Endothelial cell of umbilical vein (primary cell): ENCODE results near the gene CCDC144A.
"Not testable (repeated sequence)": the region's sequence is repeated elsewhere in the genome, so short reads cannot be mapped to it uniquely, and the experiment has no call there.

Source experiments
- EZH2 ChIP-seq: IDR thresholded peaks from 2 replicates; pipeline ENCODE4 v1.6.1; 2012; ENCODE audit warnings: borderline replicate concordance, low read depth, mild to moderate bottlenecking, moderate library complexity, low read length, inconsistent platforms; ENCODE audit not compliant: severe bottlenecking
- GATA2 ChIP-seq: IDR thresholded peaks from 2 replicates; pipeline ENCODE4 v1.7.0; 2011; ENCODE audit warnings: low read depth, mild to moderate bottlenecking, moderate library complexity, mixed read lengths, low read length; ENCODE audit not compliant: insufficient read length, insufficient read depth
- JUN ChIP-seq: IDR thresholded peaks from 2 replicates; pipeline ENCODE4 v1.6.1; 2011; ENCODE audit warnings: borderline replicate concordance, low read depth; ENCODE audit not compliant: insufficient read length, insufficient read depth
- MYC ChIP-seq: IDR thresholded peaks from one replicate; pipeline ENCODE4 v1.6.1; 2011; ENCODE audit warnings: mild to moderate bottlenecking, low read depth, low read length
- POLR2A ChIP-seq: IDR thresholded peaks from 2 replicates; pipeline ENCODE4 v1.6.1; 2012; ENCODE audit warnings: low read depth, mild to moderate bottlenecking, control low read depth, low read length
- POLR2AphosphoS5 ChIP-seq: IDR thresholded peaks from 2 replicates; pipeline ENCODE4 v1.6.1; 2012; ENCODE audit warnings: low read depth, mild to moderate bottlenecking, control low read depth, low read length, moderate library complexity; ENCODE audit not compliant: insufficient read depth
- TF ChIP-seq, protein P1 (sequence below), 2 donors: IDR thresholded peaks; 1 replicate in 1 of 2; 2 replicates in 1 of 2; pipeline ENCODE4 v1.5.1; 2011; ENCODE audit warnings: low read length in 2 of 2, mild to moderate bottlenecking in 2 of 2, moderate library complexity in 2 of 2, control low read depth in 1 of 2, inconsistent platforms in 1 of 2, low read depth in 1 of 2; ENCODE audit not compliant: insufficient read depth in 1 of 2; ENCODE audit errors: extremely low read depth in 1 of 2
- TF ChIP-seq, protein P2 (sequence below): IDR thresholded peaks from 2 replicates; pipeline ENCODE4 v1.6.1; 2011; ENCODE audit not compliant: insufficient read depth, insufficient read length

DNA sequence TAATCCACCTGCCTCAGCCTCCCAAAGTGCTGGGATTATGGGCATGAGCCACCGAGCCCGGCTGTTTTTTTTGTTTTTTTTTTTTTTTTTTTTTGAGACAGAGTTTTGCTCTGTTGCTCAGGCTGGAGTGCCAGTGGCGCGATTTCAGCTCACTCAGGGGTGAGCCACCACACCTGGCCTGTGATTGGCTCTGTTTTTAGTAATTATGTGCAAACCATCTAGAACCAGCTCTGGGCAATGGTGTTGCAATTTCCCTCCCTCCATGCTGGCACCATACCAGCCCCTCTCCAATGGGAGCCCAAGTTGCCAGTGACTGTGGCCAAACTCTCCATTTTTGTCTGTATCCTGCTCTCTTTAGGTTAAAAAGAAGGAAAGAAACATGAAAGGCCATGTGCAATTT lies 4.0 kb upstream of the CCDC144A start:
- TF ChIP-seq, protein P1, sequence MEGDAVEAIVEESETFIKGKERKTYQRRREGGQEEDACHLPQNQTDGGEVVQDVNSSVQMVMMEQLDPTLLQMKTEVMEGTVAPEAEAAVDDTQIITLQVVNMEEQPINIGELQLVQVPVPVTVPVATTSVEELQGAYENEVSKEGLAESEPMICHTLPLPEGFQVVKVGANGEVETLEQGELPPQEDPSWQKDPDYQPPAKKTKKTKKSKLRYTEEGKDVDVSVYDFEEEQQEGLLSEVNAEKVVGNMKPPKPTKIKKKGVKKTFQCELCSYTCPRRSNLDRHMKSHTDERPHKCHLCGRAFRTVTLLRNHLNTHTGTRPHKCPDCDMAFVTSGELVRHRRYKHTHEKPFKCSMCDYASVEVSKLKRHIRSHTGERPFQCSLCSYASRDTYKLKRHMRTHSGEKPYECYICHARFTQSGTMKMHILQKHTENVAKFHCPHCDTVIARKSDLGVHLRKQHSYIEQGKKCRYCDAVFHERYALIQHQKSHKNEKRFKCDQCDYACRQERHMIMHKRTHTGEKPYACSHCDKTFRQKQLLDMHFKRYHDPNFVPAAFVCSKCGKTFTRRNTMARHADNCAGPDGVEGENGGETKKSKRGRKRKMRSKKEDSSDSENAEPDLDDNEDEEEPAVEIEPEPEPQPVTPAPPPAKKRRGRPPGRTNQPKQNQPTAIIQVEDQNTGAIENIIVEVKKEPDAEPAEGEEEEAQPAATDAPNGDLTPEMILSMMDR (IDR thresholded peaks at IDR 0.05; ENCODE audit: extremely low read depth in 1 of 2, insufficient read depth in 1 of 2, low read depth in 1 of 2, low read length in 2 of 2) = not testable (repeated sequence)
- TF ChIP-seq POLR2AphosphoS5, POLR2A, MYC, EZH2, GATA2, JUN: not testable (repeated sequence)
- TF ChIP-seq, protein P2, sequence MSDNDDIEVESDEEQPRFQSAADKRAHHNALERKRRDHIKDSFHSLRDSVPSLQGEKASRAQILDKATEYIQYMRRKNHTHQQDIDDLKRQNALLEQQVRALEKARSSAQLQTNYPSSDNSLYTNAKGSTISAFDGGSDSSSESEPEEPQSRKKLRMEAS = not testable (repeated sequence)
